ENCODE results near the gene RPL21.

DNA sequence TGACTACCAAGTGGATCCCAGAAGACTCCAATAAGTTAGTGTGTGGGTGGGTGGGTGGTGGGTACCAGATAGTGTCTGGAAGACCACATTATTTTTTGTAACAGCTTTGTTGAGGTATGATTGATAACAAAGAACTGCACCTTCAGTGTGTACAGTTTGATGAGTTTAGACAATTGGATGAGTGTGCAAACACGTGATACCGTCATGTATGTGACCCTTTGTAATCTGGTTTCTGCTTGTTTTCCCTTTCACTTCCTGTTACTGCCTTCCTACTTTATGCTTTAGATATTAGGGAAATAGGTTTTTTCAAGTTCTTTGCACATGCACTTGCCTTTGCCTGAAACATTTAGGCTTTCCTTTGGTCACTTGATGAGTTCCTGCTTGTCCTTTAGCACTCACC, 8.5 kb downstream of the RPL21 start:
- TF ChIP-seq, protein P1, sequence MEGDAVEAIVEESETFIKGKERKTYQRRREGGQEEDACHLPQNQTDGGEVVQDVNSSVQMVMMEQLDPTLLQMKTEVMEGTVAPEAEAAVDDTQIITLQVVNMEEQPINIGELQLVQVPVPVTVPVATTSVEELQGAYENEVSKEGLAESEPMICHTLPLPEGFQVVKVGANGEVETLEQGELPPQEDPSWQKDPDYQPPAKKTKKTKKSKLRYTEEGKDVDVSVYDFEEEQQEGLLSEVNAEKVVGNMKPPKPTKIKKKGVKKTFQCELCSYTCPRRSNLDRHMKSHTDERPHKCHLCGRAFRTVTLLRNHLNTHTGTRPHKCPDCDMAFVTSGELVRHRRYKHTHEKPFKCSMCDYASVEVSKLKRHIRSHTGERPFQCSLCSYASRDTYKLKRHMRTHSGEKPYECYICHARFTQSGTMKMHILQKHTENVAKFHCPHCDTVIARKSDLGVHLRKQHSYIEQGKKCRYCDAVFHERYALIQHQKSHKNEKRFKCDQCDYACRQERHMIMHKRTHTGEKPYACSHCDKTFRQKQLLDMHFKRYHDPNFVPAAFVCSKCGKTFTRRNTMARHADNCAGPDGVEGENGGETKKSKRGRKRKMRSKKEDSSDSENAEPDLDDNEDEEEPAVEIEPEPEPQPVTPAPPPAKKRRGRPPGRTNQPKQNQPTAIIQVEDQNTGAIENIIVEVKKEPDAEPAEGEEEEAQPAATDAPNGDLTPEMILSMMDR (conservative IDR thresholded peaks at IDR 0.05; ENCODE audit: low read depth, low read length) = no peak
- no peak for TF ChIP-seq EZH2 (IDR thresholded peaks at IDR 0.05; ENCODE audit: low read length, unreplicated experiment)
